Fibroblast of skin of left quadriceps (primary cell): ENCODE results near the gene AKT3.
A peak's percentile ranks its signal among the peaks of the same experiment; 100 is the strongest.
"Not testable (repeated sequence)": the region's sequence is repeated elsewhere in the genome, so short reads cannot be mapped to it uniquely, and the experiment has no call there.

Source experiments
- DNase-seq, 2 experiments: peaks; one replicate each; pipeline ENCODE4 v3.0.0-alpha.2; 2013; ENCODE audit warnings: low read depth in 2 of 2

AKT3 gene

DNA sequence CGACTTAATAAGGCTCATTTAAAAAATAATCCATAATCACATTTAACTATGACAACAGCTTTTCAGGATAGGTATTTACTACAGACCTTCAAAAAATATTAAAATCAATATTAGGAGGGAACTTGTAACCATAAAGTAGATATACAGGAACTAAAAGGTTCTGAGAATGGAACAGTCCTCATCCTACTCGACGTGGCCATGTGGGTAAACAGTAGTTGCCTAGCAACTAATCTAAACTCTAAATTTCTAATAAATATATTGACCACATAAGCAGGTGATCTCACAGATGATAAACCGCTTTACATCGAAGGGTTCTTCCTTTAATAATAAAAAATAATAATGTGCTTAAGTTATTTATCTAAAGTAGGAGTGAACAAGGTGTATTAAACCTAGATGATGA is 7.9 kb downstream of the AKT3 start:
- DNase-seq: no peak

- no peak for DNase-seq
These were observed 8.5 kb downstream of the AKT3 start for GRCh38 chr1:243841507-243841906.

GRCh38 chr1:243837907-243838535 is 12.0 kb downstream of the AKT3 start:
- DNase-seq: no peak

DNA sequence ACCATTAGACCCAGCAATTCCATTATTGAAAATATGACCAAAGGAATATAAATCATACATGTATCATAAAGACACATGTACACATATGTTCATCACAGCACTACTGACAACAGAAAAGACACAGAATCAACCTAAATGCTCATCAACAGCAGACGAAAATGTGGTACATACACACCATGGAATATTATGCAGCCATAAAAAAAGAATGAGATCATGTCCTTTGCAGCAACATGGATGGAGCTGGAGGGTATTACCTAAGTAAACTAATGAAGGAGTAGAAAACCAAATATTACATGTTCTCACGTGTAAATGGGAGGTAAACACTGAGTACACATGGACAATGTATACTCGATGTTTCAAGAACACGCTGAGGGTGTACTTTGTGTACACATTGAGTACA is 15.9 kb downstream of the AKT3 start:
- no peak for DNase-seq

- no peak for DNase-seq
These were observed 18.6 kb downstream of the AKT3 start for GRCh38 chr1:243831463-243831862.

DNA sequence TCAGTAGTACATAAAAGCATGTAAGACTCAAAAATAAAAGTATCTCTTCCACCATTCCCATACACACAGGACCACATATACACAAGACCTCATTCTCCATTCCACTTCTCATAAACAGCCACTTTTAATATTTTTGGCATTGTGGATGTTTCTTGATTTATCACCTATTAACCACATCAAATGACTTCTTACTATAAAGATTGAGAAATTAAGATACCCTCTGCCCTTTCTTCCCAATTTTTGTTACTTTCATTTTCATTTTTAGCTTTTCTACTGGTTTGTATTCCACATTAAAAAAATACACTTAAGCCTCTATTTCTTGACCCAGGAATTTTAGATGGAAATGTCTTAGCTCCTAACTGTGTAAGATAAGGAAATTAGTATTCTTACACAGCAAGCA is 22.8 kb downstream of the AKT3 start:
- DNase-seq: no peak

GRCh38 chr1:243824907-243825306 is 25.1 kb downstream of the AKT3 start:
- DNase-seq: not testable (repeated sequence)

DNA sequence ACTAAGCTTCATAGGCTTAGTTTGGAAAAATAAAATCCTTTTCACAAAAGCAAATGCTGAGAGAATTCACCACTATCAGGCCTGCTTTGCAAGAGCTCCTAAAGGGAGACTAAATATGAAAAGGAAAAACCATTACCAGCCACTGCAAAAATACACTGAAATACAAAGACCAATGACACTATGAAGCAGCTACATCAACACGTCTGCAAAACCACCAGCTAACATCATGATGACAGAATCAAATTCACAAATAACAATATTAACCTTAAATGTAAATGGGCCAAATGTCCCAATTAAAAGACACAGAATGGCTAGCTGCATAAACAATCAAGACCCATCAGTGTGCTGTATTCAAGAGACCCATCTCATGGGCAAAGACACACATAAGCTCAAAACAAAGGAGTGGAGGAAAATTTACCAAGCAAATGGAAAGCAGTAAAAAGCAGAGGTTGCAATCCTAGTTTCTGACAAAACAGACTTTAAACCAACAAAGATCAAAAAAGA is 28.8 kb downstream of the AKT3 start:
- no peak for DNase-seq

- no peak for DNase-seq
These were observed 30.6 kb downstream of the AKT3 start for GRCh38 chr1:243819438-243819839.

DNA sequence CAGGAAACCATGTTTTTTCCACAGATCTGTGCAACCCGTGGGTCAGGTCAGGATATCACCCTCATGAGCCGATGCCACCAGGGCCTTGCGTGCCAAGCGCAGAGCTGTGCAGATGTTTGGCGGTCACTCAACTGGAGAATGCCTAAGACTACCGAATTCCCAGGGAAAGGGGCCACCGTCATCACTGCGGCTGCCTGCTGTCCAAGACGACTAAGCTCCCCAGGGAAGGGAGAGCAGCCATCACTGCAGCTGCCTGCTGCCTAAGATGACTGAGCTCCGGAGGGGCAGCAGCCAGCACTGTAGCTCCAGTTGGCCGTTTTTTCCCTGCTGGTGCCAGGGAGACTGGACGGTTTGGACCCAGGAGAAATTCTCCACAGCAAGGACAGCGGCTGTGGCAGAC is 31.1 kb downstream of the AKT3 start:
- DNase-seq: no peak

DNA sequence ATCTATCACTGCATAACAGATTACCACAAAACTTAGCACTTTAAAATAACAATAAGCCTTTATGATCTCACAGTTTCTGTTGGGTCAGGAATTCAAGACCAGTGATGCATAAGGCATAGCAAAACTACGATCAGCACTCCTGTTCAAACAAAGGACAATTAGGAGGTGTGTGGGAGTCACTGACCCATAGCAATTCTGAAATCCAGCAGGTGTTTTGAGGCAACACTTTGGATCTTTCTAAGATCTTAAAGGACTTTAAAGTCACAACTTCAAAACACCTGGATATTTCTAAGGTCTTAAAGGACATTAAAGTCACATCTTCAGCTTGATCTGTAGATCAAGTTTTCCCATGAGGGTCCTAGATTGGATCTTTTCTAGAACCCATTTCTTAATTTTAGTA is 35.3 kb downstream of the AKT3 start:
- DNase-seq: no peak

- not testable (repeated sequence) for DNase-seq
These were observed 42.7 kb downstream of the AKT3 start for GRCh38 chr1:243807346-243807745.

GRCh38 chr1:243806310-243806709 is 43.7 kb downstream of the AKT3 start:
- DNase-seq: no peak

DNA sequence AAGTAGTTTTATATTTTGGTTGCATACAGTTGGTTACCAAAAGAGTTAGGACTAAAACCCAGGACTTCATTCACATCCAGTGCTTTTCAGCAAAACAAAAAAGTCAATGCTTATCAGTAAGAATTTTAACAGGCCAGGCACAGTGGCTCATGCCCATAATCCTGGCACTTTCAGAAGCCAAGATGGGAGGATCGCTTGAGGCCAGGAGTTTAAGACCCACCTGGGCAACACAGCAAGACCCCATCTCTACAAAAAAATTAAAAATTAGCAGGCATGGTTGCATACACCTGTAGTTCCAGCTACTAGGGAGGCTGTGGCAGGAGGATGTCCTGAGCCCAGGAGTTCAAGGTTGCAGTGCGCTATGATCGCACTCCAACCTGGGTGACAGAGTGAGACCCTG is 47.3 kb downstream of the AKT3 start:
- no peak for DNase-seq

- DNase-seq: no peak
These were observed 48.7 kb downstream of the AKT3 start for GRCh38 chr1:243801378-243801777.

- DNase-seq: no peak
These were observed 50.1 kb downstream of the AKT3 start for GRCh38 chr1:243799908-243800307.

DNA sequence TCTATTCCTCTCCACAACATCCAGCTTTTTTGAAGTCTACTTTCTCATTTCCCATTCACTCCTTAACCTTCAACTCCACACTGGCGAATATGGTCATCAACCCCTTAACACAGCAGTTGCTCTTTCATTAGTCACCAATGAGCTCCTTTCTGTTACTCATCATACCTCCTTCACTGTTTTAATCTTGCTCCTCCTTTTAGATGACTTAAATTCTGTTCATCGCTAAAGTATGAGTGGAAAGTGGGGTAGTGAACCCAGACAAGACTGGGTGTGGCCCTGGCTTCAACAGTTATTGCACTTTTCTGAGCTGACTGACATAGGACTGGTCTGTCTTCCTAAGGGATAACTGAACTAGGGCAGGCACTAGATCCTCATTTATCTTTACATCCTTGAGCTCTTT is 51.3 kb downstream of the AKT3 start:
- peak; percentile 57 to 62 for DNase-seq

DNA sequence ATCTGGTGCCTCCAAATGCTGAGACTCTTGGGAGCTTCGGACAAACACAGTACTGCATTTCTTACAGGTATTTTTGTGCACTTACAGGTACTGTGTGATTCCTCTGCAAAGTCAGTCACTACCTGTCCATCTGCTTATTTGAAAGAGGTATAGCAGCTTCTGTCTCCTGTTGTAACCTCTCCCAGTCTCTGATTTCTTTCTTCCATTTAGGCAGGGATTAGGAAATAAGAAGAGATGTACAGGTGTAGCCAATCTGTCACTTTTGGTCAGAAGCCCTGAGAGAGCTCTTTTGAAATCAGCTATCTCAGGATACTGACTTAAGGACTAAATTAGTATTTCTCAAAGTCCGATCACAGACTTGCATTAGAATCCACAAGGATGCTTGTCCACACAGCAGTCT is 54.0 kb downstream of the AKT3 start:
- no peak for DNase-seq

GRCh38 chr1:243793298-243793697 is 56.7 kb downstream of the AKT3 start:
- no peak for DNase-seq

DNA sequence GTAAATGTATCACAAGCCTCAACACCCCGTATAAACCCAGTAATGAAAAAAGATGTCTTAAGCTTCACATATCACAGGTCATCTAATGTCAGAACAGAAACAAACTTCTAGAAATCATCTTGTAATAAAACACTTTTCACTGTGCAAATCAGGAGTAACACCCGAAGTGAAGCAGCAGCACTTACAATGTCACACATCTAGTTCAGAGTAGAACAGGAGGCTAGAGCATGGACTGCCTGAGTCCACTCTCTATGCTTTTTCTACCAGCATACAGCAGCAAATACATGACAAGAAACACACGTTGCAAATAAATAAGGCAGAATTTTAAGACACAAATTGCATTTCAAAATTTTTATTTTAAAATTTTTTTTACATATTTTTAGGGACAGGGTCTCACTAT is 57.2 kb downstream of the AKT3 start:
- DNase-seq: no peak

GRCh38 chr1:243792401-243792800 is 57.6 kb downstream of the AKT3 start:
- no peak for DNase-seq

DNA sequence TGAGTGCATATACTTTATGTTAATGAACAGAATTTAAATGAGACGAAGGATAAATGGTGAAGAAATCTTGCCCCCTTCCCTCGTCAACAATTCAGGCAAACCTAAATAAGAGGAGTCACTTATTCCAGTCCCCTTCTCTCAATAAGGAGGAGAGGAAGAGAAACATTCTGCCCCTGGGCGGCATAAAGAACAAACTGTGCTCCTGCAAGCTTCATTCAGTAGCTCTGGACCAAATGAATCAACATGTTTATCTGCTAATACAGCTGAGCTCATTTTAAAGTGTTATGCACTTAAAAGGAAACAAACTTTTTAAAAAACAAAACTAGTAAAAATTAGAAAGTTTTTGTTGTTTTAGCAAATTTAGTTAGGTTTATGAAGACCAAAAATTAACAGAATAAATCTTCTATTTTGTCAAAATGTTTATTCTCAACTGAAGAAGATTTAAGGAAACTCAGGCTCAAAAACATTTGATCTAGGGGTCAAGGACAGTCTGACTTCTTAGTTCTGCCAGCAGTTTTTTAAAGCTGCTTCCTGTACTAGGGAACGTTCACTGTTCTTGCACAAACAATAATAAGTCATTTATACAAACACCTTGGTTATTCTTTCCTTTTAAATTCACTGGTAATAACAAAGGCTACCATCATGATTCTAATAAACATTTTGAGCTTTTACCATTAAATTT is 58.3 kb downstream of the AKT3 start:
- DNase-seq: no peak

DNA sequence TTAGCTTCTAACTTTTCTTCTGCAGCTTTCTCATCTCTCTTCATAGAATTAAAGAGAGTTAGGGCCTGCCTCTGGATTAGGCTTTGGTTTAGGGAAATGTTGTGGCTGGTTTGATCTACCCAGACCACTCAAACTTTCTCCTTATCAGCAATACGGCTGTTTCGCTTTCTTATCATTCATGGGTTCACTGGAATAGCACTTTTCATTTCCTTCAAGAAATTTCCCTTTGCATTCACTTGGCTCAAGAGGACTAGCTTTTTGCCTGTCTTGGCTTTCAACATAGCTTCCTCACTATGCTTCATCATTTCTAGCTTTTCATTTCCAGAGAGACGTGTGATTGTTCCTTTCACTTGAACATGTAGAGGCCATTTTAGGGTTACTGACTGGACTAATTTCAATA is 59.6 kb downstream of the AKT3 start:
- DNase-seq: no peak

GRCh38 chr1:243786531-243786930 is 63.5 kb downstream of the AKT3 start:
- DNase-seq: no peak
